Caco-2 (cell line): ENCODE data around the gene REV3L. TPM values are rescaled to one million over a fixed set of nuclear protein-coding genes. Genes with fewer than 3 reads are reported as not detected.

ENCODE experiments used
- BruUV-seq: library from RNA; stranded (reverse); fragments of 400-500 nt; replicated peaks from 2 replicates; lab custom pipeline; 2021; lab: Mats Ljungman, UMichigan
- CTCF ChIA-PET: fragments of 300-600 bp; sonication (Branson Sonifier 250); formaldehyde crosslinking; loops from one replicate; lab custom pipeline; 2022; ENCODE audit warnings: antibody characterized with exemption; lab: Charles Lee
- POLR2A ChIA-PET: fragments of 300-600 bp; sonication (Branson Sonifier 250); formaldehyde crosslinking; loops from one replicate; lab custom pipeline; 2022; ENCODE audit warnings: antibody characterized with exemption; lab: Charles Lee
- DNase-seq, 2 experiments: peaks; one replicate each; pipeline versions ENCODE4 v3.0.0 to v3.0.0-alpha.2; 2020 to 2022
- H3K27me3 ChIP-seq: replicated peaks from 2 replicates; pipeline ENCODE4 v1.6.0; 2011; ENCODE audit warnings: low read length; ENCODE audit not compliant: control insufficient read depth, insufficient read depth
- H3K36me3 ChIP-seq: 2 replicates; pipeline ENCODE4 v1.5.1; 2011; ENCODE audit warnings: low read length; ENCODE audit not compliant: control insufficient read depth, insufficient read depth
- H3K4me1 ChIP-seq: fragments of 250-450 bp; sonication (Bioruptor Pico); 2 replicates; pipeline ENCODE4 v1.5.1; 2020; ENCODE audit warnings: mild to moderate bottlenecking
- H3K4me3 ChIP-seq: 2 replicates; pipeline ENCODE4 v1.5.1; 2011; ENCODE audit warnings: low read depth, mild to moderate bottlenecking, control low read depth, low read length
- H3K9me3 ChIP-seq: fragments of 250-450 bp; sonication (Bioruptor Pico); 2 replicates; pipeline ENCODE4 v1.5.1; 2020; ENCODE audit warnings: mild to moderate bottlenecking, moderate library complexity
- H3K27ac Mint-ChIP-seq: one replicate; pipeline ENCODE4 v1.8.0; 2022; ENCODE audit warnings: mixed read lengths; ENCODE audit not compliant: unreplicated experiment
- H3K27me3 Mint-ChIP-seq: one replicate; pipeline ENCODE4 v1.8.0; 2022; ENCODE audit warnings: mixed read lengths; ENCODE audit not compliant: insufficient read depth, unreplicated experiment
- H3K36me3 Mint-ChIP-seq: one replicate; pipeline ENCODE4 v1.8.0; 2022; ENCODE audit warnings: mild to moderate bottlenecking, mixed read lengths; ENCODE audit not compliant: insufficient read depth, unreplicated experiment
- H3K4me1 Mint-ChIP-seq: one replicate; pipeline ENCODE4 v1.8.0; 2022; ENCODE audit warnings: low read depth, mixed read lengths; ENCODE audit not compliant: unreplicated experiment
- H3K4me3 Mint-ChIP-seq: one replicate; pipeline ENCODE4 v1.8.0; 2022; ENCODE audit warnings: mild to moderate bottlenecking, moderate library complexity, mixed read lengths; ENCODE audit not compliant: unreplicated experiment
- H3K9me3 Mint-ChIP-seq: one replicate; pipeline ENCODE4 v1.8.0; 2022; ENCODE audit warnings: mixed read lengths; ENCODE audit not compliant: unreplicated experiment
- CTCF ChIP-seq, 2 experiments: fragments of 200-600 bp in 1 of 2; IDR thresholded peaks; 1 replicate in 1 of 2; 2 replicates in 1 of 2; pipeline versions ENCODE4 v1.5.1 to v1.8.0; 2011 to 2022; ENCODE audit warnings: antibody characterized with exemption in 1 of 2, control low read depth in 1 of 2, inconsistent platforms in 1 of 2, low read depth in 1 of 2, low read length in 1 of 2, mild to moderate bottlenecking in 1 of 2, moderate library complexity in 1 of 2; ENCODE audit not compliant: insufficient read depth in 1 of 2, severe bottlenecking in 1 of 2, unreplicated experiment in 1 of 2
- intact Hi-C: fragments of 100-400 bp; cut with micrococcal nuclease; formaldehyde crosslinking; loops from one replicate; pipeline ENCODE4 v1.10.0; 2022; ENCODE audit not compliant: unreplicated experiment
- total RNA-seq: library from RNA; stranded (reverse); gene quantifications from 2 replicates; pipeline ENCODE4 v1.2.3, GENCODE V29; 2022

REV3L gene
- total RNA-seq, 1 experiment from 2014 or later = 22.2 TPM

- peaks cover 66% of the 10 kb centered on the region for H3K36me3 Mint-ChIP-seq
- POLR2A ChIA-PET = no interaction called here
Measured at GRCh38 chr6:111266276-111266675, 216.7 kb downstream of the REV3L start.

GRCh38 chr6:111265842-111266241, 217.2 kb downstream of the REV3L start:
- no peak for DNase-seq
- H3K9me3 Mint-ChIP-seq = no peaks in the 10 kb centered on the region
- H3K4me3 Mint-ChIP-seq = no peak overlapping the region
- peaks cover 66% of the 10 kb centered on the region for H3K36me3 Mint-ChIP-seq
- peaks cover 3% of the 10 kb centered on the region for H3K4me1 Mint-ChIP-seq
- H3K9me3 ChIP-seq = no peaks in the 10 kb centered on the region
- no TSS peak for BruUV-seq
- CTCF ChIA-PET = no interaction called here
- no peak for TF ChIP-seq CTCF (IDR thresholded peaks at IDR 0.05; ENCODE audit: insufficient read depth in 1 of 2, low read depth in 1 of 2, low read length in 1 of 2, severe bottlenecking in 1 of 2, unreplicated experiment in 1 of 2)
- no peaks in the 10 kb centered on the region; the same call in 1 of the 2 replicates for H3K36me3 ChIP-seq
- no peaks in the 10 kb centered on the region for H3K27me3 ChIP-seq
- H3K4me1 ChIP-seq = no peaks in the 10 kb centered on the region
- H3K27ac Mint-ChIP-seq = no peak overlapping the region
- POLR2A ChIA-PET = no interaction called here
- intact Hi-C loops = no loop called here
- no peak overlapping the region for H3K4me3 ChIP-seq
- H3K27me3 Mint-ChIP-seq = no peaks in the 10 kb centered on the region

More at GRCh38 chr6:111266276-111266675, 216.7 kb downstream of the REV3L start:
- TF ChIP-seq CTCF (IDR thresholded peaks at IDR 0.05; ENCODE audit: insufficient read depth in 1 of 2, low read depth in 1 of 2, low read length in 1 of 2, severe bottlenecking in 1 of 2, unreplicated experiment in 1 of 2) = no peak
- no peaks in the 10 kb centered on the region for H3K9me3 ChIP-seq
- DNase-seq = no peak
- CTCF ChIA-PET = no interaction called here
- H3K4me1 Mint-ChIP-seq = no peaks in the 10 kb centered on the region
- H3K27me3 ChIP-seq = no peaks in the 10 kb centered on the region
- no peak overlapping the region for H3K4me3 Mint-ChIP-seq
- no peaks in the 10 kb centered on the region for H3K4me1 ChIP-seq
- no TSS peak for BruUV-seq
- intact Hi-C loops = no loop called here
- H3K36me3 ChIP-seq = no peaks in the 10 kb centered on the region; the same call in 1 of the 2 replicates
- H3K9me3 Mint-ChIP-seq = no peaks in the 10 kb centered on the region
- H3K27ac Mint-ChIP-seq = no peak overlapping the region
- no peaks in the 10 kb centered on the region for H3K27me3 Mint-ChIP-seq
- no peak overlapping the region for H3K4me3 ChIP-seq

DNA sequence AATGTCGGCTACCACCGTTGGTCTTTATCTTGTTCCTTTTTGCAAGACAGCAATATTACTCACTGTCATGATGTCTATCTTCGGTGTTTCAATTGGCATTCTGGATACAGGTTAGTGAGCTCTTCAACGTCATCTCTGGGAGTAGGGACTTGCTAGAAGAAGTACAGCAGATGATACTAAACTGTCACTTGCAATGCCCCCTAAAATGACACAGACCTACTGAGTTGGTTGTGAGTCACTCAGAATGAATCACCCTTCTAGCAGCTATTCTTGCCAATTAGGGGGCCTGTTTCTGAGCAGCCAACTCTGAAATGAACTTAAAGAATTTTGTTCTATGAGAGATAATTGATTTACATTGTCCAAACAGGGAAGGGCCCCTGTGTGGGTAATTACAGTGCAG, 219.2 kb downstream of the REV3L start:
- H3K9me3 ChIP-seq = no peaks in the 10 kb centered on the region
- CTCF ChIA-PET = no interaction called here
- H3K27ac Mint-ChIP-seq = no peak overlapping the region
- intact Hi-C loops = no loop called here
- no peaks in the 10 kb centered on the region for H3K27me3 Mint-ChIP-seq
- H3K36me3 ChIP-seq = no peaks in the 10 kb centered on the region; the same call in 1 of the 2 replicates
- H3K9me3 Mint-ChIP-seq = no peaks in the 10 kb centered on the region
- no peak for DNase-seq
- no peak overlapping the region for H3K4me3 ChIP-seq
- POLR2A ChIA-PET = no interaction called here
- TF ChIP-seq CTCF (IDR thresholded peaks at IDR 0.05; ENCODE audit: insufficient read depth in 1 of 2, low read depth in 1 of 2, low read length in 1 of 2, severe bottlenecking in 1 of 2, unreplicated experiment in 1 of 2) = no peak
- peaks cover 5% of the 10 kb centered on the region for H3K4me1 Mint-ChIP-seq
- no peaks in the 10 kb centered on the region for H3K4me1 ChIP-seq
- H3K4me3 Mint-ChIP-seq = no peak overlapping the region
- H3K27me3 ChIP-seq = no peaks in the 10 kb centered on the region
- no TSS peak for BruUV-seq
- H3K36me3 Mint-ChIP-seq = peaks cover 55% of the 10 kb centered on the region
